Measurements from ENCODE around the gene SATB2.

Gene SATB2

GRCh38 chr2:199441759-199442158 lies 16.0 kb downstream of the SATB2 start:
- Histone ChIP-seq H3K36me3 (ENCODE audit: control insufficient read depth, insufficient read depth, low read length) (no peaks in the 10 kb centered on the region), H2BK5ac (ENCODE audit: low read length) (no peak overlapping the region), H3K4me2 (ENCODE audit: low read length) (no peak overlapping the region), H3K4me1 (ENCODE audit: control insufficient read depth, low read depth, low read length) (no peaks in the 10 kb centered on the region), H3K9ac (ENCODE audit: low read length) (no peak overlapping the region), H3K18ac (ENCODE audit: low read length) (no peak overlapping the region), H3K23ac (ENCODE audit: low read length) (no peak overlapping the region), H3K79me1 (ENCODE audit: low read length) (no peaks in the 10 kb centered on the region), H4K8ac (ENCODE audit: low read depth, low read length) (no peak overlapping the region), H3K4ac (ENCODE audit: low read depth, low read length) (no peak overlapping the region), H3K56ac (ENCODE audit: low read length) (no peak overlapping the region), H2BK120ac (ENCODE audit: low read depth, low read length) (no peak overlapping the region), H3K27me3 (ENCODE audit: insufficient read depth, low read length, poor library complexity) (no peaks in the 10 kb centered on the region), H3K4me3 (ENCODE audit: low read length) (no peak overlapping the region), H4K5ac (ENCODE audit: low read length) (no peak overlapping the region), H2BK15ac (replicated peaks; ENCODE audit: low read depth) (no peak overlapping the region), H3K79me2 (ENCODE audit: control insufficient read depth, insufficient read depth, low read length) (no peaks in the 10 kb centered on the region), H3K27ac (ENCODE audit: low read depth, low read length) (no peak overlapping the region), H2AK5ac (ENCODE audit: low read length) (no peak overlapping the region)
- no peak for DNase-seq
- no CpG with 5 or more reads among the region's 4 CpGs for WGBS (ENCODE audit: extremely low coverage, insufficient coverage, low lambda C conversion rate)

- H3K27me3 ChIP-seq (ENCODE audit: insufficient read depth, low read length, poor library complexity): no peaks in the 10 kb centered on the region
- no peak overlapping the region for H3K27ac ChIP-seq (ENCODE audit: low read depth, low read length)
- H3K79me2 ChIP-seq (ENCODE audit: control insufficient read depth, insufficient read depth, low read length): no peaks in the 10 kb centered on the region
- H3K4me3 ChIP-seq (ENCODE audit: low read length): no peak overlapping the region
- H3K18ac ChIP-seq (ENCODE audit: low read length): no peak overlapping the region
- H2BK120ac ChIP-seq (ENCODE audit: low read depth, low read length): no peak overlapping the region
- H3K4me1 ChIP-seq (ENCODE audit: control insufficient read depth, low read depth, low read length): no peaks in the 10 kb centered on the region
- H2BK15ac ChIP-seq (replicated peaks; ENCODE audit: low read depth): no peak overlapping the region
- H3K79me1 ChIP-seq (ENCODE audit: low read length): no peaks in the 10 kb centered on the region
- no peak overlapping the region for H2AK5ac ChIP-seq (ENCODE audit: low read length)
- H3K4ac ChIP-seq (ENCODE audit: low read depth, low read length): peak overlapping the region; percentile 70
- no peak overlapping the region for H3K4me2 ChIP-seq (ENCODE audit: low read length)
- H3K56ac ChIP-seq (ENCODE audit: low read length): no peak overlapping the region
- H2BK5ac ChIP-seq (ENCODE audit: low read length): no peak overlapping the region
- no peak overlapping the region for H4K8ac ChIP-seq (ENCODE audit: low read depth, low read length)
- H3K23ac ChIP-seq (ENCODE audit: low read length): no peak overlapping the region
- no peak overlapping the region for H4K5ac ChIP-seq (ENCODE audit: low read length)
- no peak overlapping the region for H3K9ac ChIP-seq (ENCODE audit: low read length)
- H3K36me3 ChIP-seq (ENCODE audit: control insufficient read depth, insufficient read depth, low read length): no peaks in the 10 kb centered on the region
- peak; percentile 73 for DNase-seq
Measured at GRCh38 chr2:199440118-199440517, 17.6 kb downstream of the SATB2 start.

- Histone ChIP-seq H3K79me2 (ENCODE audit: control insufficient read depth, insufficient read depth, low read length) (no peaks in the 10 kb centered on the region), H3K18ac (ENCODE audit: low read length) (no peak overlapping the region), H3K4me2 (ENCODE audit: low read length) (no peak overlapping the region), H2BK120ac (ENCODE audit: low read depth, low read length) (no peak overlapping the region), H3K4me1 (ENCODE audit: control insufficient read depth, low read depth, low read length) (no peaks in the 10 kb centered on the region), H3K79me1 (ENCODE audit: low read length) (no peaks in the 10 kb centered on the region), H3K4me3 (ENCODE audit: low read length) (no peak overlapping the region), H2BK5ac (ENCODE audit: low read length) (no peak overlapping the region), H3K9ac (ENCODE audit: low read length) (no peak overlapping the region), H3K23ac (ENCODE audit: low read length) (no peak overlapping the region), H3K36me3 (ENCODE audit: control insufficient read depth, insufficient read depth, low read length) (no peaks in the 10 kb centered on the region), H3K27ac (ENCODE audit: low read depth, low read length) (no peak overlapping the region), H3K56ac (ENCODE audit: low read length) (no peak overlapping the region), H2BK15ac (replicated peaks; ENCODE audit: low read depth) (no peak overlapping the region), H2AK5ac (ENCODE audit: low read length) (no peak overlapping the region), H4K5ac (ENCODE audit: low read length) (no peak overlapping the region), H4K8ac (ENCODE audit: low read depth, low read length) (no peak overlapping the region), H3K4ac (ENCODE audit: low read depth, low read length) (no peak overlapping the region), H3K27me3 (ENCODE audit: insufficient read depth, low read length, poor library complexity) (no peaks in the 10 kb centered on the region)
- WGBS (ENCODE audit: extremely low coverage, insufficient coverage, low lambda C conversion rate): no CpG with 5 or more reads among the region's 5 CpGs
- DNase-seq: no peak
Measured at GRCh38 chr2:199439542-199439941, 18.2 kb downstream of the SATB2 start.

- no peaks in the 10 kb centered on the region for H3K79me2 ChIP-seq (ENCODE audit: control insufficient read depth, insufficient read depth, low read length)
- H4K5ac ChIP-seq (ENCODE audit: low read length): no peak overlapping the region
- WGBS (ENCODE audit: extremely low coverage, insufficient coverage, low lambda C conversion rate): no CpG with 5 or more reads among the region's 3 CpGs
- H3K27me3 ChIP-seq (ENCODE audit: insufficient read depth, low read length, poor library complexity): no peaks in the 10 kb centered on the region
- no peaks in the 10 kb centered on the region for H3K36me3 ChIP-seq (ENCODE audit: control insufficient read depth, insufficient read depth, low read length)
- H3K4ac ChIP-seq (ENCODE audit: low read depth, low read length): no peak overlapping the region
- no peak overlapping the region for H3K4me3 ChIP-seq (ENCODE audit: low read length)
- no peak overlapping the region for H3K23ac ChIP-seq (ENCODE audit: low read length)
- no peak overlapping the region for H2BK120ac ChIP-seq (ENCODE audit: low read depth, low read length)
- no peak overlapping the region for H3K27ac ChIP-seq (ENCODE audit: low read depth, low read length)
- H2AK5ac ChIP-seq (ENCODE audit: low read length): no peak overlapping the region
- no peak overlapping the region for H2BK15ac ChIP-seq (replicated peaks; ENCODE audit: low read depth)
- H3K4me1 ChIP-seq (ENCODE audit: control insufficient read depth, low read depth, low read length): no peaks in the 10 kb centered on the region
- H3K4me2 ChIP-seq (ENCODE audit: low read length): no peak overlapping the region
- no peak for DNase-seq
- H3K9ac ChIP-seq (ENCODE audit: low read length): no peak overlapping the region
- H3K56ac ChIP-seq (ENCODE audit: low read length): no peak overlapping the region
- H3K18ac ChIP-seq (ENCODE audit: low read length): no peak overlapping the region
- no peaks in the 10 kb centered on the region for H3K79me1 ChIP-seq (ENCODE audit: low read length)
- no peak overlapping the region for H4K8ac ChIP-seq (ENCODE audit: low read depth, low read length)
- H2BK5ac ChIP-seq (ENCODE audit: low read length): no peak overlapping the region
Measured at GRCh38 chr2:199439066-199439465, 18.7 kb downstream of the SATB2 start.

GRCh38 chr2:199434555-199434954 lies 23.2 kb downstream of the SATB2 start:
- Histone ChIP-seq H4K5ac (ENCODE audit: low read length) (no peak overlapping the region), H2BK15ac (replicated peaks; ENCODE audit: low read depth) (no peak overlapping the region), H3K18ac (ENCODE audit: low read length) (no peak overlapping the region), H2BK120ac (ENCODE audit: low read depth, low read length) (no peak overlapping the region), H3K36me3 (ENCODE audit: control insufficient read depth, insufficient read depth, low read length) (no peaks in the 10 kb centered on the region), H3K23ac (ENCODE audit: low read length) (no peak overlapping the region), H3K27me3 (ENCODE audit: insufficient read depth, low read length, poor library complexity) (no peaks in the 10 kb centered on the region), H3K79me1 (ENCODE audit: low read length) (no peaks in the 10 kb centered on the region), H3K9ac (ENCODE audit: low read length) (no peak overlapping the region), H3K4ac (ENCODE audit: low read depth, low read length) (no peak overlapping the region), H3K79me2 (ENCODE audit: control insufficient read depth, insufficient read depth, low read length) (no peaks in the 10 kb centered on the region), H3K27ac (ENCODE audit: low read depth, low read length) (no peak overlapping the region), H3K4me2 (ENCODE audit: low read length) (no peak overlapping the region), H3K56ac (ENCODE audit: low read length) (no peak overlapping the region), H2BK5ac (ENCODE audit: low read length) (no peak overlapping the region), H4K8ac (ENCODE audit: low read depth, low read length) (no peak overlapping the region), H2AK5ac (ENCODE audit: low read length) (no peak overlapping the region), H3K4me3 (ENCODE audit: low read length) (no peak overlapping the region), H3K4me1 (ENCODE audit: control insufficient read depth, low read depth, low read length) (peaks cover 2% of the 10 kb centered on the region)
- DNase-seq: no peak
- WGBS (ENCODE audit: extremely low coverage, insufficient coverage, low lambda C conversion rate): no CpG with 5 or more reads among the region's 1 CpG

GRCh38 chr2:199433204-199433832 lies 24.4 kb downstream of the SATB2 start:
- Histone ChIP-seq H3K4ac (ENCODE audit: low read depth, low read length) (no peak overlapping the region), H3K4me1 (ENCODE audit: control insufficient read depth, low read depth, low read length) (peaks cover 2% of the 10 kb centered on the region), H3K27ac (ENCODE audit: low read depth, low read length) (no peak overlapping the region), H2AK5ac (ENCODE audit: low read length) (no peak overlapping the region), H4K5ac (ENCODE audit: low read length) (no peak overlapping the region), H3K36me3 (ENCODE audit: control insufficient read depth, insufficient read depth, low read length) (no peaks in the 10 kb centered on the region), H3K23ac (ENCODE audit: low read length) (no peak overlapping the region), H3K18ac (ENCODE audit: low read length) (no peak overlapping the region), H3K79me1 (ENCODE audit: low read length) (no peaks in the 10 kb centered on the region), H3K9ac (ENCODE audit: low read length) (no peak overlapping the region), H3K27me3 (ENCODE audit: insufficient read depth, low read length, poor library complexity) (no peaks in the 10 kb centered on the region), H2BK15ac (replicated peaks; ENCODE audit: low read depth) (no peak overlapping the region), H3K4me2 (ENCODE audit: low read length) (no peak overlapping the region), H3K56ac (ENCODE audit: low read length) (peak overlapping the region; percentile 17), H3K79me2 (ENCODE audit: control insufficient read depth, insufficient read depth, low read length) (no peaks in the 10 kb centered on the region), H2BK5ac (ENCODE audit: low read length) (no peak overlapping the region), H4K8ac (ENCODE audit: low read depth, low read length) (no peak overlapping the region), H3K4me3 (ENCODE audit: low read length) (no peak overlapping the region), H2BK120ac (ENCODE audit: low read depth, low read length) (no peak overlapping the region)
- no CpG with 5 or more reads among the region's 11 CpGs for WGBS (ENCODE audit: extremely low coverage, insufficient coverage, low lambda C conversion rate)
- DNase-seq: peak; percentile 30

Data from mesendoderm (in vitro differentiated cells).